Liver (tissue), 3 donors: ENCODE measurements around the gene FBXW11.

Source experiments
- GABPA ChIP-seq, 2 donors: IDR thresholded peaks in 1 of 2; conservative IDR thresholded peaks in 1 of 2; 2 replicates each; pipeline ENCODE4 v1.6.1; 2016; ENCODE audit warnings: antibody characterized with exemption in 2 of 2, mild to moderate bottlenecking in 1 of 2, moderate library complexity in 1 of 2
- TF ChIP-seq, protein P1 (sequence below): fragments of 150-350 bp; IDR thresholded peaks from 2 replicates; pipeline ENCODE4 v1.5.1; 2017; ENCODE audit warnings: improper control_type of control experiment, low read depth, low read length; ENCODE audit not compliant: missing input control
- donor health status: healthy.
- donor health status: healthy.

DNA sequence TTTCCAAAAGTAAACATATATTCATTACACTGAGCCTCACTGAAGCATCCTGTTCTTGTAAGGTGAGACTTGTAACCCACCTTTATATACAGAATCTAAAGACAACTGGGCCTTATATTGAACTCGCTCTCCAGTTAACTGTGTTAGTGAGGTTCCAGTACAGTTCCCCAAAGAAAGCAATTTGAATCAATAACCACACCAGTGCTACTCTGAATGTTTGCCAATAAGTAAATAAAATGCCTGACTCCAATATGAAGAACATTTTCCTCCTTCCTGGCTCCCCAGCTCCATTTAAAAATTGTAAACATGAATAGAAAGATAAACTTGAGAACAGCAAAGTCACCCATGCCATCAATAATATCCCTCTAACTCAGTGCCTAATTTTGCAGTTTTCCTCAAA is 50.1 kb downstream of the FBXW11 start:
- no peak for TF ChIP-seq GABPA (IDR thresholded peaks at IDR 0.05 in 1 of 2, conservative IDR thresholded peaks at IDR 0.05 in 1 of 2)
- TF ChIP-seq, protein P1, sequence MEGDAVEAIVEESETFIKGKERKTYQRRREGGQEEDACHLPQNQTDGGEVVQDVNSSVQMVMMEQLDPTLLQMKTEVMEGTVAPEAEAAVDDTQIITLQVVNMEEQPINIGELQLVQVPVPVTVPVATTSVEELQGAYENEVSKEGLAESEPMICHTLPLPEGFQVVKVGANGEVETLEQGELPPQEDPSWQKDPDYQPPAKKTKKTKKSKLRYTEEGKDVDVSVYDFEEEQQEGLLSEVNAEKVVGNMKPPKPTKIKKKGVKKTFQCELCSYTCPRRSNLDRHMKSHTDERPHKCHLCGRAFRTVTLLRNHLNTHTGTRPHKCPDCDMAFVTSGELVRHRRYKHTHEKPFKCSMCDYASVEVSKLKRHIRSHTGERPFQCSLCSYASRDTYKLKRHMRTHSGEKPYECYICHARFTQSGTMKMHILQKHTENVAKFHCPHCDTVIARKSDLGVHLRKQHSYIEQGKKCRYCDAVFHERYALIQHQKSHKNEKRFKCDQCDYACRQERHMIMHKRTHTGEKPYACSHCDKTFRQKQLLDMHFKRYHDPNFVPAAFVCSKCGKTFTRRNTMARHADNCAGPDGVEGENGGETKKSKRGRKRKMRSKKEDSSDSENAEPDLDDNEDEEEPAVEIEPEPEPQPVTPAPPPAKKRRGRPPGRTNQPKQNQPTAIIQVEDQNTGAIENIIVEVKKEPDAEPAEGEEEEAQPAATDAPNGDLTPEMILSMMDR: no peak
